IPS DF 4.7 (cell line): ENCODE results near the gene PATJ.

ENCODE experiments used
- DNase-seq: peaks from one replicate; pipeline ENCODE4 v3.0.0-alpha.2; 2013; ENCODE audit warnings: low spot score; ENCODE audit errors: extremely low read depth

PATJ gene

GRCh38 chr1:61981870-61982660 lies 239.8 kb downstream of the PATJ start:
- no peak for DNase-seq

DNA sequence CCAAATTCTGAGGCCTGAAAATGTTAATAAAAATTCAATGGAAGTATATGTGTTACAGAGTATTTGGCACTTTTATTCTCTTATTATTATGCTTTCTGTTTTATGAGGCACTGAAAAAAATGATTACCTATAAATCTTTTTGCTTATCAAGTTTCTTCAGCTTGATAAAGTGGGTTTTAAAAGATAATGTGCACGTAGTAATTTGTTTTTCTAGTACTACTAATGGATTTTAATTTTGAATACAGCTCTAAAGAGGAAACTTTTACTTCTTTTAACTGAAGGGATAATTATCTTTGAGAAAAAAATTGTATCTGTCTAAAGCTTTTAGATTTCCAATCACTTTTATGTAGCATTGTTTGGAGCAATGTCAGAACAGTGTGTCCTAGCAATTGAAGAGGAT lies 241.0 kb downstream of the PATJ start:
- no peak for DNase-seq

DNA sequence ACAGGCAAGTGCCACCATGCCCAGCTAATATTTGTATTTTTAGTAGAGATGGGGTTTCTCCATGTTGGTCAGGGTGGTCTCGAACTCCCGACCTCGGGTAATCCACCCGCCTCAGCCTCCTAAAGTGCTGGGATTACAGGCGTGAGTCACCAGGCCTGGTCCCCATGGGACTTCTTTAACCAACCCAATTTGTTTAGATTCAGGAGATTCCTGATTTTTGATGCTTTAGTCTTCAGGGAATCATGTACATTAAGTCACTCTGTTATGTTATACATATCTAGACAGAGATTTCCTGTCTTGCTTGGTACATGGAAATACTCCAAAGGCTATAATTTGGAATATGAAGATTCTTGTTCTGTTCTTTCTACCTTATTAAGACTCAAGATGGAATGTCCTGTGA lies 250.0 kb downstream of the PATJ start:
- DNase-seq: no peak

GRCh38 chr1:61993331-61993961 lies 251.2 kb downstream of the PATJ start:
- DNase-seq: no peak

- DNase-seq: no peak
These were observed 253.4 kb downstream of the PATJ start for GRCh38 chr1:61995641-61996040.

DNA sequence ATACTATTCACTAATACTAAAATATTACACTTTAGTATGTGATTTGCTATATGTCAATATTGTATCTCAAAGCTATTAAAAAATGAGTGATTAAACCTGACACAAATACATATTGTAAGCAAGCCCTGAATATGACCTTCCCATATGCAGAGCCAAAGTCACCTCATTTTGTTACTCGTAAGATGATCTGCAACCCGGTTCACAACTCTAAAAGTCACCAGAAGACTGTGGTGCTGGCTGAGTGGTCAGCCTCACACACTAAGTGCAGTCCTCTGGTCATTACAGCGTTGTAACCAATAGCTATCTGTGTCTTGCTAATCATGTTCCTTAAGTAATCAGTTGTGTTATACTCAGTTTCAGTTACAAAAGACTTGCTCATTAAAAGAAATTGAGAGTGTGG lies 254.8 kb downstream of the PATJ start:
- no peak for DNase-seq

GRCh38 chr1:62003777-62004176 lies 261.5 kb downstream of the PATJ start:
- no peak for DNase-seq

DNA sequence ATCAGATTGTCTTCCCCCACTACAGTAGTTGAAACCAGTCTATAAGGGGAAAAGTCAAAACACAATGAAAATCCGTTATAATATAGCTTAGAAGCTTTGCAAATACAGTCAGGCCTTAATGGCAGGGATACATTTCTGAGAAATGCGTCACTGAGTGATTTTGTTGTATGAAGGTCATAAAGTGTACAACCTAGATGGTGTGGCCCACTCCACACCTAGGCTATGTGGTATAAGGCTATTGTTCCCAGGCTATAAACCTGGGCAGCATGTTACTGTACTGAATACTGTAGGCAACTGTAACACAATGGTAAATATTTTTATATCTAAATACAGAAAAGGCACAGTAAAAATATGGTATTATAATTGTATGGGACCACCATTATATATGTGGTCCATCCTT lies 264.4 kb downstream of the PATJ start:
- no peak for DNase-seq

DNA sequence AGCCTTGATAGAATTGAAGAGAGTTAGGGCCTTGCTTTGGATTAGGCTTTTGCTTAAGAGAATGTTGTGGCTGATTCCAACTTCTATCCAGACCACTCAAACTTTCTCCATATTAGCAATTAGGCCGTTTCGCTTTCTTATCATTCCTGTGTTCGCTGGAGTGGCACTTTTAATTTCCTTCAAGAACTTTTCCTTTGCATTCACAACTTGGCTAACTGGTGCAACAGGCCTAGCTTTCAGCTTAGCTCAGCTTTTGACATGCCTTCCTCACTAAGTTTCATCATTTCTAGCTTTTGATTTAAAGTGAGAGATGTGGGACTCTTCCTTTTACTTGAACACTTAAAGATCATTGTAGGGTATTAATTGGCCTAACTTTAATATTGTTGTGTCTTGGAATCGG lies 268.7 kb downstream of the PATJ start:
- no peak for DNase-seq

DNA sequence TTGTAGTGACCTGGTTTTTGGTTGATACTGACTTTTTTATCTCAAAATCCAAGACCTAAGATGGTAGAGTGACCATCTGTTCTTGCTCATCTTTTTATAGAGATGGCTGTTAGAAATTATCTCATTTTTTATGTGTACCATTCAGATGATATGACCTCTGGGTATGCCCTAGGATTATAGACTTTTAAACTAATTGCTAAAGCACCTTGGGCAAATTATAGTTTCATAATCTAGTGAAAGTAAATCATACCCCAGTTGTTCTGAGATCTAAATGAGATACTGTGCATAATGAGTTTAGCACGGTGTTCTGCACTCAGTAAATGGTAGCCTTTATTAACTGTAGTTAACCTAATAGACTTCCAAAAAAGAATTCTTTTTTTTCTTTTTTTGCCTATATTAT lies 269.8 kb downstream of the PATJ start:
- DNase-seq: no peak

- no peak for DNase-seq
These were observed 270.6 kb downstream of the PATJ start for GRCh38 chr1:62012836-62013235.

- no peak for DNase-seq
These were observed 271.0 kb downstream of the PATJ start for GRCh38 chr1:62013264-62013663.

DNA sequence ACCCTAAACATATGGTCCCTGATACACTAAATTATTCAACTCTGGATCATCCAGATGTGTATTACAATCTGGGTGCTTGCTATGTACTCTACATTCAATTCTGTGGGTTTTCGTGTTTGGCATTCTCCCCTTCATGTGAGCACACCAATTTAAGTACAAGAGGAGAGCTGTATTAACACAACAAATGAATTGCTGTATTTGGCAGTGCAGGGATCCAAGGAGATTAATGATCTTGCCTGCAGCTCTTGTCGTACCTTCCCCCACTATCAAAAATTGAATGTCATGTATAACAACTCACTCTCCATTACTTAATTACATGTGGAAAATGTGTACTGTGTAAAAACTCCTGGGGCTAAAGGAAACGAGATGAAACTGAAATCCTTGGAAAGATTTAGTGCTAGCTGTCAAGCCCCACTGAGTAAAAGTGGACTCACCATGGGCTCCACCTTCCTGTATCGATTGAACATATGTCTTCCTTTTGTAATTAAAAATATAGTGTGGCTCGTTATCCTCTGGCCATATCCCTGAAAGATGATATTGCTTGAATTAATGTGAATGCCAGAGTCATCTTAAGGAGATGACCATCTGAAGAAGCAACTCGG lies 280.2 kb downstream of the PATJ start:
- no peak for DNase-seq

- no peak for DNase-seq
These were observed 282.4 kb downstream of the PATJ start for GRCh38 chr1:62024690-62025089.

DNA sequence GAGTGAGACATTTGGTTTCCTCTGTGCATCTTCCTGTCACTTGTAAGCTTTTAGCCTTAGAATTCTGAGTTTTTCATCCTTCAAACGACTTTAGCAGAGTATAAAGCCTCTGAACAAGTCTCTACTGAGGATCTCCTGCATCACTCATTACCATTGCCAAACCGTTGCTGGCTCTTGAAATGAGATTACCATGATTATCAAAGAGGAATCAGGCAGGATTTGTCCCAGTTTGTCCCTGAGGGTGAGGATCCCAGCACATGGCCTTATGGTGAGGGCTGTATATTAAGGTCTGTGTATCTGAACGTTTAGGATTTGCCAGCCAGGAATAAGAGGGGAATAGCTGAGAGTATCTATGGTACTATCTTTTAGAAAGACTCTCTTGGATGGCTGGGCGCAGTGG lies 282.9 kb downstream of the PATJ start:
- no peak for DNase-seq

DNA sequence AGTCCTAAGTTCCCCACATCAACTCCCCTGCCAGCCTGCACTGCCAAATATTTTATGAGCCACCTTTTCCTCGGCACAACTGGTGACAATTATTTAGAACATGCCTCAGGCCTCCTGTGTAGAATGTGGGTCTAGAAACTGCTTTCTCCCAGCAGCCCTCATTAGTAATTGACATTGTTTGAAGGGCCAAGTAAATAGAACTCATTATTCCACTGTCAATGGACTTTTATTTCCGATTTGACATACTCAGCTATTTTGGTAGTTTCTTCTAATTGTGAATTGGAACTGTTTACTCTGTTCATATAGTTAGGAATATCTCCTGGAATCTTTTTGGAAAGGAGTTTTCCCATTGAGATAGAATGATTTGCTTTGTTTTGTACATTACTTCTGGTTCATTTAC lies 283.6 kb downstream of the PATJ start:
- no peak for DNase-seq

DNA sequence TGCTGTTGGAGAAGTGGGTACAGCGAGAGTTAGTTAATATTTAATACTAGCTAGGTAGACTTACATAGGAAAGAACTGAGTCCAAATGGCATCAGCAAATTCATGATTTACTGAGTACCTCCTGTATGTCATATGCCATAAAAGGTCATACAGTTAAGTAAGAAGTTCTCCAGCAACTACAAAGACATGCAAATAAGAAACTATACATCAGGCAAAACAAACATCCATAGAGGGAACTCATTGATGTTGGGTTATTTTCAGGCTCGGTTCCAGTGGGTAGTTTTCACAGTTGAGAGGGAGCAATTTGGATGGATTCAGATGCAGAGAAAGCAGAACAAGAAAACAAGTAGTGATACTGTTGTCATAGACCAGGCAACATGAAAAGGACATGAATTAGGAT lies 287.4 kb downstream of the PATJ start:
- no peak for DNase-seq

- DNase-seq: no peak
These were observed 292.5 kb downstream of the PATJ start for GRCh38 chr1:62034790-62035189.

GRCh38 chr1:62037274-62037673 lies 295.0 kb downstream of the PATJ start:
- no peak for DNase-seq

- DNase-seq: no peak
These were observed 296.5 kb downstream of the PATJ start for GRCh38 chr1:62038594-62039284.

- no peak for DNase-seq
These were observed 298.2 kb downstream of the PATJ start for GRCh38 chr1:62040450-62040849.

- DNase-seq: no peak
These were observed 298.7 kb downstream of the PATJ start for GRCh38 chr1:62040973-62041372.
